Measurements from ENCODE around the gene MEGF9.
"Not testable (repeated sequence)": the region's sequence is repeated elsewhere in the genome, so short reads cannot be mapped to it uniquely, and the experiment has no call there.

MEGF9 gene

GRCh38 chr9:120654272-120654671 lies 60.0 kb downstream of the MEGF9 start:
- no peak for DNase-seq

- no peak for DNase-seq
Measured at GRCh38 chr9:120653762-120654161, 60.5 kb downstream of the MEGF9 start.

- no peak for DNase-seq
Measured at GRCh38 chr9:120652934-120653333, 61.3 kb downstream of the MEGF9 start.

- no peak for DNase-seq
Measured at GRCh38 chr9:120650352-120650751, 63.9 kb downstream of the MEGF9 start.

- no peak for DNase-seq
Measured at GRCh38 chr9:120648581-120649197, 65.6 kb downstream of the MEGF9 start.

GRCh38 chr9:120646948-120647347 lies 67.3 kb downstream of the MEGF9 start:
- DNase-seq, result no peak

- DNase-seq, result peak; percentile 25
Measured at GRCh38 chr9:120645760-120646159, 68.5 kb downstream of the MEGF9 start.

- no peak for DNase-seq
Measured at GRCh38 chr9:120643061-120643460, 71.2 kb downstream of the MEGF9 start.

GRCh38 chr9:120642129-120642770 lies 72.0 kb downstream of the MEGF9 start:
- DNase-seq, result no peak

GRCh38 chr9:120640874-120641273 lies 73.4 kb downstream of the MEGF9 start:
- not testable (repeated sequence) for DNase-seq

- no peak for DNase-seq
Measured at GRCh38 chr9:120640380-120640779, 73.9 kb downstream of the MEGF9 start.

- DNase-seq, result no peak
Measured at GRCh38 chr9:120637919-120638318, 76.4 kb downstream of the MEGF9 start.

GRCh38 chr9:120636194-120636957 lies 77.9 kb downstream of the MEGF9 start:
- DNase-seq, result no peak

- no peak for DNase-seq
Measured at GRCh38 chr9:120635011-120635410, 79.3 kb downstream of the MEGF9 start.

GRCh38 chr9:120630333-120630732 lies 83.9 kb downstream of the MEGF9 start:
- no peak for DNase-seq

- peak; percentile 14 for DNase-seq
Measured at GRCh38 chr9:120628925-120629497, 85.3 kb downstream of the MEGF9 start.

- no peak for DNase-seq
Measured at GRCh38 chr9:120628207-120628924, 85.9 kb downstream of the MEGF9 start.

- DNase-seq, result no peak
Measured at GRCh38 chr9:120627073-120627472, 87.2 kb downstream of the MEGF9 start.

- DNase-seq, result no peak
Measured at GRCh38 chr9:120626512-120626911, 87.8 kb downstream of the MEGF9 start.

- peak; percentile 17 for DNase-seq
Measured at GRCh38 chr9:120625222-120625621, 89.0 kb downstream of the MEGF9 start.

GRCh38 chr9:120622790-120623189 lies 91.5 kb downstream of the MEGF9 start:
- no peak for DNase-seq

GRCh38 chr9:120621941-120622340 lies 92.3 kb downstream of the MEGF9 start:
- no peak for DNase-seq

Measured in fibroblast of skin of scalp (primary cell).